GM12875 (cell line): Measurements from ENCODE around the gene LINGO4.

ENCODE experiments used
- H3K4me3 ChIP-seq: one replicate; pipeline ENCODE4 v1.5.1; 2011; ENCODE audit warnings: low read depth, low read length, control low read depth
- CTCF ChIP-seq: IDR thresholded peaks from 2 replicates; pipeline ENCODE4 v1.5.1; 2011; ENCODE audit warnings: low read depth, mild to moderate bottlenecking, control low read depth, inconsistent platforms, low read length, moderate library complexity, borderline replicate concordance; ENCODE audit not compliant: insufficient read depth

LINGO4 gene

GRCh38 chr1:151805066-151805820, at the start of gene LINGO4:
TSS of gene LINGO4 (minus strand) at chr1:151805419. CDS start at chr1:151802704, 2,715 bp downstream.
- TF ChIP-seq CTCF, result no peak
- no peak within 1 kb of the TSS for H3K4me3 ChIP-seq

GRCh38 chr1:151854658-151855057, 49.4 kb upstream of the LINGO4 start:
- TF ChIP-seq CTCF, result no peak
- H3K4me3 ChIP-seq, result no peak overlapping the region

- H3K4me3 ChIP-seq, result no peak within 1 kb of the TSS
- no peak for TF ChIP-seq CTCF
These were observed 48.3 kb upstream of the LINGO4 start, which contains the start of gene THEM5 for GRCh38 chr1:151853411-151853943. TSS of gene THEM5 (minus strand) at chr1:151853712. CDS start at chr1:151853565, 147 bp downstream.

GRCh38 chr1:151852733-151853132, 47.5 kb upstream of the LINGO4 start:
- no peak for TF ChIP-seq CTCF
- no peak overlapping the region for H3K4me3 ChIP-seq

GRCh38 chr1:151851886-151852285, 46.7 kb upstream of the LINGO4 start:
- no peak overlapping the region for H3K4me3 ChIP-seq
- no peak for TF ChIP-seq CTCF

- TF ChIP-seq CTCF, result no peak
- no peak overlapping the region for H3K4me3 ChIP-seq
These were observed 44.7 kb upstream of the LINGO4 start for GRCh38 chr1:151849871-151850270.

GRCh38 chr1:151849126-151849525, 43.9 kb upstream of the LINGO4 start:
- no peak overlapping the region for H3K4me3 ChIP-seq
- TF ChIP-seq CTCF, result no peak
